ENCODE data around the gene BUD23.

Gene BUD23

DNA sequence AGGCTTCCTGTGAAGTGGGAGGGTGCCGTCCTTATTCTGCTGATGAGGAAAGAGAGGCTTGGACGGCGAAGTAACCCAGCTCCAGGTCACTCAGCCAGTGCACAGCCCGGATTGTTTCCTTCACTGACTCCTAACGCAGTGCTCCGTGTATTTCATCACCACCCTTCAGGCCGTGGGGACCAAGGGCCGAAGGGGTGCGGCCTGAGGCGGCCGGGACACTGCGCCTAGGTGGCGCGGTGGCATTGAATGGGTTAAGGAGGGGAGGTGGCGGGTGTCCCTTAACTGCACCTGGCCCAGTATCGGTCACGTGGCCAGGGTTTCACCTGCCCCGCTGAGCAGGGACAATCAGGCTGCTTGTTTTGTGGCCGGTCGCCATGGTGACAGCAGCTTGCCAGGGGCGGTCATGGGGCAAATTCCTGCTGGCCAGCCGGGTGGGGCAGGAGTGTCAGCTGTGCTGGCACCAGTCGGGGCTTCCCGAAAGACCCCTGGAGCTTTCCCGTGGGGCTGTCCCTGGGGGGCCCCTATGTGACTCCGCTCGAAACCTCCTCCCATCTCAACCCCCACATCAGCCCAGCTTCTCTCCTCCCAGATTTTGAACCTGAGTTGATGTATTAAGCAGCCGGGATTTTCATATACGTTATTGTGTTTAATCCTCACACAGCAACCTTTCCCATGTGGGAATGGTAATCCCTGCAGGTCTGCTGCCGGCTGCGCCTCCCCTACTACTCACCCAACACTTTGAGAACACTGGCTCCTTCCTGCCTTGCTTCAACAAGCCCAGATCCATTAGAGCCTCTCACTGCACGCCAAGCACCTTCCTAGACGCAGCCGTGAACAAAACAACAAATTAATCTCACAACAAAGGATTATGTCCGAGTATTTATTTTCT, 59.6 kb downstream of the BUD23 start:
- DNase-seq = peak; percentile 98 to 100 (median 99)

- DNase-seq = peak in 2 of 3 experiments; percentile 28 to 59
Measured at GRCh38 chr7:73746378-73746777, 63.0 kb downstream of the BUD23 start.
